Astrocyte (in vitro differentiated cells and primary cell): ENCODE data around the gene S1PR1.

Experiments
- CTCF ChIP-seq: IDR thresholded peaks from 2 replicates; pipeline ENCODE4 v1.5.1; 2011; ENCODE audit warnings: low read depth, mild to moderate bottlenecking, inconsistent platforms, low read length, moderate library complexity; ENCODE audit not compliant: insufficient read depth
- EZH2 ChIP-seq: IDR thresholded peaks from 2 replicates; pipeline ENCODE4 v1.6.1; 2012; ENCODE audit warnings: mild to moderate bottlenecking, low read length, inconsistent platforms; ENCODE audit not compliant: insufficient read depth

GRCh38 chr1:101216623-101217022 lies 20.2 kb upstream of the S1PR1 start:
- TF ChIP-seq CTCF, result no peak
- TF ChIP-seq EZH2, result no peak
